GM12874 (cell line): ENCODE results near the gene SPDEF.

Experiments
- CTCF ChIP-seq: IDR thresholded peaks from 2 replicates; pipeline ENCODE4 v1.5.1; 2011; ENCODE audit warnings: low read depth, mild to moderate bottlenecking, control low read depth, low read length, moderate library complexity; ENCODE audit not compliant: insufficient read depth

SPDEF gene

DNA sequence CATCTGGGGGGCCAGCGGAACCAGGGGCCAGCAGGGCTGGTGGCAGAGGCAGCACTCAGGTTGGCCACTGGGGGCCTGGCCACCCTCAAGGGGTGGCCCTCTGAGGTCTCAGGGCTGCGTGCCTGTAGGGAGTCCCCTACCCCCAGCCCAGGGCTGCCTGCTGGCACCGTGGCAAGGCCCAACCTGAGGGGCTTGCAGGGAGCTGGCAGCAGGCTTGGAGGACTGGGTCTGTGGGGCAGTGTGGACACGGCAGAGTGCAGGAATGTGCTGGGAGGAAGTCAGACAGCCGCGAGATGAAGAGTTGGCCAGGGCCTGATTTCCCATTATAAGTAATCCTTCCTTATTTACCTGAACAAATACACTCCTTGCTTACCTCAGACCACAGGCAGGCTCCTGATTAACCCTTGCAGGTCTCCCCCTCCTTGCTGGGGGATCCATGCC is at the start of gene SPDEF:
Gene SPDEF, minus strand, starts transcription at position 299 of the 441 bp plus-strand sequence. CDS start 11,874 bp downstream, outside the sequence.
- no peak for TF ChIP-seq CTCF

GRCh38 chr6:34603707-34604106 is 47.6 kb upstream of the SPDEF start:
- no peak for TF ChIP-seq CTCF

DNA sequence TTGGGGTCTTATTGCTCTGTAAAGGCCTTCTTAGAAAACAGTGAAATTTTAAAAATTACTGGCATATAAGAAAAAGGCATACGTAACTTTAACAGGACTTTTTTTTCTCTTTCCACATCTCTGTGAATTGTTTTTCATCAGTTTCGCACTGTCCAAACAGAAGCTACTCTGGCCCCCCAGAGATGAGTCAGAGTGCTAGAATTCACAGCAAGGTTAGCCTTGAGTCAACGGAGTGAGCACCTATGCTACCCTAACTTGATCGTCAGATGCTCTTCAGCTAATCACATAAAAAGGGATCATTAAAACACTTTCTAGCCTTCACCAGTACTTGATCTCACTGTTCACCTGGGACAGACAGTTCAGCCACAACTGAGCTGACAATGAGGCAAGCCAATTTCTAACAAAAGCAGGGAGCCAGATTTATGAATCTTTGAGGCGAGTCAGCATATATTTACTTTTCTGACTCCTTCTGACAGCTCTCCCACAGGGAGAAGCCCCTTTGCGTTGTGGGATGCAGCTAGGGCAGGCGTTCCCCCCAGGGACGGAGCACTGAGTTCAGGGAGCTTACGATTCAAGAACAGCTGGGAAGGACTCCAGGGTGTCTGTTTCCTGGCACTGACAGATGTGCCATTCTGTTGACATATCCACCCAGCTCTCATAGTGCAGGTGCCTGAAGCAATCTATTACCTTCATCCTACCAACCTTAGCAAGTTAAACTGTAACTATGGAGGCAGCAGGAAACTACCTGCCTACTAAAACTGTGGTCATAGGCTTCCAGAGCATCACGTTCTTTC is 46.4 kb upstream of the SPDEF start:
- TF ChIP-seq CTCF = no peak

DNA sequence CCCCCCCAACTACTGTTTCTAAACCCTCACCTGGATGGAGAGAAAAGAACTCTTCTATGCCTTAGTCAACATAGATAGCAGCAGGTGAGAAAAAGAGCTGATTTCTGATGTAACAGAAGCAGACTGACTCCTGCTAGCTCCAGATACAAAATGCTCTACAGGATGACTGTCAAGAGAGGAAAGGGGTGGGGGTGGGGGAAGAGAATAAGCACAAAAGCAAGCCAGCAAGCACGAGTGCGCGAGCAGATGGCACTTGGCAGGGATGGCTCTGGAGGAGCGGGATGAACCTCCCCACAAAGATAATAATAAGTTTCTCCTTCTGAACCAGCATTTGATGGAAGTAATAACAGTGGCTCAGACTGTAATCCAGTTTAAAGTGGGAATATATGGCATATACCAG is 45.6 kb upstream of the SPDEF start:
- no peak for TF ChIP-seq CTCF

DNA sequence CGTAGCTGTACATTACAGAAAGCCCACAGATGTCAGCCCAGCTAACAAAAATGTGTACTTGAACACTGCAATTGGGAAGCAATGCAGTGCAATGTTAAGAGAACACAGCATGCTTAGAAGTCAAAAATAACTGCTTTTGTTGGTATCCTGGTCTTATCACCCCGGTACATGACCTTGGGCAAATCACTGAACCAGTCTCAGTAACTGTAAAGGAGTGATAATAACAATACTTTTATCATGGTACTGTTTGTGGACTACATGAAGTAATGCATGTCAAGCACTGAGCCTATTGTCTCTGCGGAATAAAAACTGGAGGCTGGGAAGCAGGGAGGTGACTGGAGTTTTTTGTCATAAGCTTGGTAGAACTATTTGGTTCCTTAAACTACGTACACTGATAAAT is 44.7 kb upstream of the SPDEF start:
- no peak for TF ChIP-seq CTCF

- TF ChIP-seq CTCF = no peak
These were observed 44.0 kb upstream of the SPDEF start for GRCh38 chr6:34600101-34600500.

DNA sequence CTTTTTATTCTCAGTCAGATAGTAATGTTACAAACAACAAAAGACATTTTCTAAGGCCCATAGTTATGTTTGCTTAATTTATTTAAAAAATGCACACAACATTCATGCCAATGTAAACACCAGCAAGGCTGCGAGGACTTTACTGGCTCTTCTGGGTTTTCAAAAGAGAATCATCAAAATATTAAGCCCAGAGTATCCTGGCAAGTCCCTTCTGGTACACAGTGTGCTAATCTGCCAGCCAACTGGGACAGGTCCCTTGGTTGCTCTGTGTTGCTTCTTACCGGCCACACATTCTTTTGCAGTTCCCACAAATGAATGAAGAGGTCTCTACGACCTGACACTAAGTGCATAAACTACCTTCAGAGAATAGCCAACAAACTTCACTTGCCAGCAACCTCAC is 42.6 kb upstream of the SPDEF start:
- no peak for TF ChIP-seq CTCF
